ENCODE measurements around the gene THOC2.
"Not testable (repeated sequence)": the region's sequence is repeated elsewhere in the genome, so short reads cannot be mapped to it uniquely, and the experiment has no call there.

Gene THOC2

GRCh38 chrX:123663720-123664119 is 69.1 kb downstream of the THOC2 start:
- not testable (repeated sequence) for DNase-seq

GRCh38 chrX:123656507-123656906 is 76.3 kb downstream of the THOC2 start:
- not testable (repeated sequence) for DNase-seq

- not testable (repeated sequence) for DNase-seq
These were observed 84.1 kb downstream of the THOC2 start for GRCh38 chrX:123648811-123649181.

- no peak for DNase-seq
These were observed 84.6 kb downstream of the THOC2 start for GRCh38 chrX:123648028-123648810.

- DNase-seq: no peak
These were observed 85.6 kb downstream of the THOC2 start for GRCh38 chrX:123647244-123647643.

- DNase-seq: no peak
These were observed 103.3 kb downstream of the THOC2 start for GRCh38 chrX:123629502-123629901.

- DNase-seq: no peak
These were observed 105.9 kb downstream of the THOC2 start for GRCh38 chrX:123626962-123627361.

GRCh38 chrX:123625952-123626351 is 106.9 kb downstream of the THOC2 start:
- no peak for DNase-seq

GRCh38 chrX:123625477-123625876 is 107.4 kb downstream of the THOC2 start:
- no peak for DNase-seq

- no peak for DNase-seq
These were observed 115.8 kb downstream of the THOC2 start for GRCh38 chrX:123617007-123617406.

GRCh38 chrX:123610915-123611314 is 121.9 kb downstream of the THOC2 start:
- no peak for DNase-seq

GRCh38 chrX:123607806-123608205 is 125.0 kb downstream of the THOC2 start:
- no peak for DNase-seq

GRCh38 chrX:123607270-123607669 is 125.6 kb downstream of the THOC2 start:
- no peak for DNase-seq

- DNase-seq: no peak
These were observed 129.4 kb downstream of the THOC2 start for GRCh38 chrX:123603491-123603890.

GRCh38 chrX:123601437-123601836 is 131.4 kb downstream of the THOC2 start:
- DNase-seq: no peak

GRCh38 chrX:123600181-123600580 is 132.7 kb downstream of the THOC2 start:
- no peak for DNase-seq

GRCh38 chrX:123590842-123591486 is 141.9 kb downstream of the THOC2 start:
- DNase-seq: no peak

- DNase-seq: no peak
These were observed 144.1 kb downstream of the THOC2 start for GRCh38 chrX:123588723-123589122.

- no peak for DNase-seq
These were observed 151.3 kb downstream of the THOC2 start for GRCh38 chrX:123581586-123581985.

GRCh38 chrX:123580792-123581191 is 152.1 kb downstream of the THOC2 start:
- no peak for DNase-seq

GRCh38 chrX:123574027-123574426 is 158.8 kb downstream of the THOC2 start:
- not testable (repeated sequence) for DNase-seq

- no peak for DNase-seq
These were observed 162.8 kb downstream of the THOC2 start for GRCh38 chrX:123570011-123570590.

GRCh38 chrX:123563167-123563566 is 169.7 kb downstream of the THOC2 start:
- DNase-seq: no peak
